ENCODE data around the gene TBL1X. TPM values are rescaled to one million over a fixed set of nuclear protein-coding genes. Genes with fewer than 3 reads are reported as not detected.

The TBL1X gene
- total and polyA plus RNA-seq, 2 experiments from 2014 or later: 8.7 to 26.9 TPM

- Mint-ChIP-seq H3K36me3 (ENCODE audit: low read depth) (no peaks in the 10 kb centered on the region), H3K27ac (no peak overlapping the region)
- TF ChIP-seq REST (IDR thresholded peaks at IDR 0.05; ENCODE audit: unreplicated experiment) (no peak), EZH2 (IDR thresholded peaks at IDR 0.05; ENCODE audit: low read depth, unreplicated experiment) (no peak), EZH2phosphoT487 (IDR thresholded peaks at IDR 0.05; ENCODE audit: unreplicated experiment) (no peak)
- TF ChIP-seq, protein P1, sequence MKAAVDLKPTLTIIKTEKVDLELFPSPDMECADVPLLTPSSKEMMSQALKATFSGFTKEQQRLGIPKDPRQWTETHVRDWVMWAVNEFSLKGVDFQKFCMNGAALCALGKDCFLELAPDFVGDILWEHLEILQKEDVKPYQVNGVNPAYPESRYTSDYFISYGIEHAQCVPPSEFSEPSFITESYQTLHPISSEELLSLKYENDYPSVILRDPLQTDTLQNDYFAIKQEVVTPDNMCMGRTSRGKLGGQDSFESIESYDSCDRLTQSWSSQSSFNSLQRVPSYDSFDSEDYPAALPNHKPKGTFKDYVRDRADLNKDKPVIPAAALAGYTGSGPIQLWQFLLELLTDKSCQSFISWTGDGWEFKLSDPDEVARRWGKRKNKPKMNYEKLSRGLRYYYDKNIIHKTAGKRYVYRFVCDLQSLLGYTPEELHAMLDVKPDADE (IDR thresholded peaks at IDR 0.05): no peak
Measured at GRCh38 chrX:9440116-9440844, 24.6 kb upstream of the TBL1X start.

GRCh38 chrX:9442056-9442455, 22.8 kb upstream of the TBL1X start:
- H3K4me1 ChIP-seq (ENCODE audit: insufficient read depth): no peaks in the 10 kb centered on the region
- no peaks in the 10 kb centered on the region for H3F3A ChIP-seq (replicated peaks; ENCODE audit: low read depth)
- H3K27me3 Mint-ChIP-seq (ENCODE audit: insufficient read depth, low read depth, poor library complexity): peaks cover 7% of the 10 kb centered on the region
- no peak overlapping the region for H2AFZ ChIP-seq
- no peaks in the 10 kb centered on the region for H4K20me1 ChIP-seq (replicated peaks; ENCODE audit: insufficient read depth)
- H3K36me3 Mint-ChIP-seq (ENCODE audit: low read depth): no peaks in the 10 kb centered on the region
- no peaks in the 10 kb centered on the region for H3K36me3 ChIP-seq (ENCODE audit: insufficient read depth)
- no peaks in the 10 kb centered on the region for H3K9me3 Mint-ChIP-seq
- no peak overlapping the region for H3K27ac ChIP-seq (ENCODE audit: low read depth)
- DNase-seq (ENCODE audit: low spot score) (no peak), ATAC-seq (no peak)
- peaks cover 14% of the 10 kb centered on the region for H3K4me1 Mint-ChIP-seq
- TF ChIP-seq STAT1 (IDR thresholded peaks at IDR 0.05; ENCODE audit: unreplicated experiment): no peak
- TF ChIP-seq JUNB (IDR thresholded peaks at IDR 0.05; ENCODE audit: unreplicated experiment): no peak
- no peak overlapping the region for H3K4me2 ChIP-seq
- no peak overlapping the region for H3K27ac Mint-ChIP-seq
- no peak overlapping the region for H3K4me3 Mint-ChIP-seq
- no peak overlapping the region for H3K4me3 ChIP-seq
- H3K79me2 ChIP-seq (replicated peaks; ENCODE audit: insufficient read depth): no peaks in the 10 kb centered on the region
- no peaks in the 10 kb centered on the region for H3K9me2 ChIP-seq (ENCODE audit: insufficient read depth)
- no peaks in the 10 kb centered on the region for H3K27me3 ChIP-seq (ENCODE audit: insufficient read depth)

More at GRCh38 chrX:9440116-9440844, 24.6 kb upstream of the TBL1X start:
- Histone ChIP-seq H3K4me2 (no peak overlapping the region), H4K20me1 (replicated peaks; ENCODE audit: insufficient read depth) (no peaks in the 10 kb centered on the region), H3F3A (replicated peaks; ENCODE audit: low read depth) (no peaks in the 10 kb centered on the region), H3K27me3 (ENCODE audit: insufficient read depth) (no peaks in the 10 kb centered on the region), H3K9me2 (ENCODE audit: insufficient read depth) (no peaks in the 10 kb centered on the region), H3K4me1 (ENCODE audit: insufficient read depth) (no peaks in the 10 kb centered on the region), H2AFZ (no peak overlapping the region), H3K79me2 (replicated peaks; ENCODE audit: insufficient read depth) (no peaks in the 10 kb centered on the region), H3K4me3 (no peak overlapping the region), H3K36me3 (ENCODE audit: insufficient read depth) (no peaks in the 10 kb centered on the region), H3K27ac (ENCODE audit: low read depth) (no peak overlapping the region)
- Mint-ChIP-seq H3K4me3 (no peak overlapping the region), H3K4me1 (peaks cover 14% of the 10 kb centered on the region), H3K27me3 (ENCODE audit: insufficient read depth, low read depth, poor library complexity) (peaks cover 7% of the 10 kb centered on the region), H3K9me3 (no peaks in the 10 kb centered on the region)
- no peak for ATAC-seq
- no peak for DNase-seq (ENCODE audit: low spot score)

Measured in GM23338 (cell line).